ENCODE data around the gene RNF157.
"Not testable (repeated sequence)": the region's sequence is repeated elsewhere in the genome, so short reads cannot be mapped to it uniquely, and the experiment has no call there.

The RNF157 gene

GRCh38 chr17:76189247-76189646 is 51.0 kb downstream of the RNF157 start:
- DNase-seq: no peak

GRCh38 chr17:76188213-76189016 is 51.9 kb downstream of the RNF157 start:
- no peak for DNase-seq

DNA sequence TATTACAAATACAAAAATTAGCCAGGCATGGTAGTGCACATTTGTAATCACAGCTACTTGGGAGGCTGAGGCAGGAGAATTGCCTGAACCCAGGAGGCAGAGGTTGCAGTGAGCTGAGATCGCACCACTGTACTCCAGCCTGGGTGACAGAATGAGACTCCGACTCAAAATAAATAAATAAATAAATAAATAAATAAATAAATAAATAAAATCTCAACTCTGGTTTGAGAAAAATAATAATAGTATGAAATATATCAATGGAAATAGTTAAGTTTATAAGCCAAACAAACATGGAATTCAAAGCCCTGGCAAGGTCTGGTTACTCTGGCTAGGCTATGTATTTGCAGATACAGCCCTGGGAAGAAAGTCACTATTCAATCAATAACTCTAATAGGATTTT is 53.5 kb downstream of the RNF157 start:
- DNase-seq: not testable (repeated sequence)

- DNase-seq: no peak
Observed at GRCh38 chr17:76184290-76184689, 56.0 kb downstream of the RNF157 start.

DNA sequence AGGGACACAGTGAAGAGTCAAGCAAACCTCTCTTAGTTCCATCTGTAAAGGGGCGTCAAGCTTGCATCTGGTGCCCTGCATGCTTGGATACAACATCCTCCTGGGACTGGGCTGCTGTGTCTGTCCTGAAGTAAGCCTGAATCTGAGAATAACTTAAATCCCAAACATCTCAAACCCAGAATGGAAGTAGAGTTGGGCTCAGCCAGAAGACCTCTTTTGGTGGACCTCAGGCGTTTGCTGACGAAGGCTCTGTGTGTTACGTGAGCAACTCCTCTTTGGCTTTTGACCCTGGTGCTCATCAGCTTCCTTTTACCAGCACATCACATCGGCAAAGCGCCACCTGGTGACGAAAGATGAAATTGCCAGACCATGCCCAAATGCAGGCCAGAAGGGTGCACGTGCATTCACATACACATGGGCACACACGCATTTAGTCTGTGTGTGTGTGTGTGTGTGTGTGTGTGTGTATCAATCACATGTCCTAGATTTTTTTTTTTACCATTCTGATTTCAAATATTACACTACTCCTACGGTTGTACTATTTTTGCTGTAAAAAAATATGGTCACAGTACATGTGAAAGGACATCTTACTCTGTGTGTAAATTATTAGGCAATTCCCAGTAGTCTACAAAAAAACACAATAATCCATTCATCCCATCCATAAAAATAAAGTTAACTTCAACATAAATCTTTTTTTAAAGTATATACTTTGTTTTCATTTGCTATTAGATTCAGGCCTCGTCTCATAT is 58.1 kb downstream of the RNF157 start:
- DNase-seq: peak; percentile 75 to 96 (median 81)

DNA sequence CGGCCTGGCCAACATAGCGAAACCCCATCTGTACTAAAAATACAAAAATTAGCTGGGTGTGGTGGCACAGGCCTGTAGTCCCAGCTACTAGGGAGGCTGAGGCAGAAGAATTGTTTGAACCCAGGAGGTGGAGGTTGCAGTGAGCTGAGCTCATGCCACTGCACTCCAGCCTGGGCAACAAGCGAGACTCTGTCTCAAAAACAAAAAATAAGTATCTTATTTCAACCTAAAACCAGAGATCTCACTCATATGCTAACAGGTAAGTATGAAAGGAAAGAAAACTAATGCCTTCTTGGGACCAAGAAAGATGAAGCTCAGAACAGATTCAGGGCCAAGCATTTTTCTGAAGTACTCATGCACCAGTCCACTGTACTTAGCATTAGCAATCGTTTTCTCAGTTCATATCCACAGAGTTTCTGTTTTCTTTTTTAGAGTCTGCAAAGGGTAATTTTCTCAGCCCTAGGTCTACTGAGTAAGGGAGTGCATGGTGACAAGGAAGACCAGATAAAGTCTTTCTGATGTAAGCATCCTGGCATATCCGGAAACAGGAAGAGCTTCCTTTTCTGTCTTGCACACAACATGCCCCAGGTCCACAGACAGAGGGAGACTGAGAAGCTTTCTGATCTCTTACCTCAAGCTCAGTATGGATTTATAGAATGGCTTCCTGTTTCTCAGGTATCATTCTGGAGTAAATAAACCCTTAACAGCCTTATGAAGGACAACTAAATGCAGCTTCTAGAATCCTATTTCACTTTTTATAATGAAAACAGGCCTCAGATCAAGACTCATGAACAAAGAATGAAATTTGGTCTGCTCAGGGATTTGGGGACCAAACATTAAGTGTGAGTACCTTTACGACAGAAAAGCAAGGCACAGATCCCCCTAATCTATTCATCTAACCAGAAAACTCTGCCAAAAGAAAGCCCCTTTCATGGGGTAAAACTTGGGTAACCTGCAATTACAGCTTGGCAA is 60.5 kb downstream of the RNF157 start:
- DNase-seq: peak in 3 of 5 experiments; percentile 24 to 90 (median 51)

DNA sequence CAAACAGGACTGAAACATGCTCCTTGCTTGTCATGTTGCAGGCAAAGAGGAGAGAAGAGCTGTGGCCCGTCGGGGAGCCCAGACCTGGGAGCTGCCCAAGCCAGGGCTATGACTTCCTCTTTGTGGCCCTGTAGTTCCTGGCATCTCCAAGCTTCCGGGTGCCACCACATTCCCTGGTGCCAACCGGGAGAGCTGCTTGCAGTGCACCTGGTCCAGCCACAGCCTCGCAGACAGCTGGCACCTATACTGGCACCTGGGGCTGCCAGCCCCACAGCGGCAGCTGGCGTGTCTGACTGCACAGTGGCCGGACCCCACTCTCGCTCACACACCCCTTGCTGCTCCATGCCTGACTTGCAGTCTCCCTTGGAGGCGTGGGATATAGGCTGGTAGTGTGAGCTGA is 62.2 kb downstream of the RNF157 start:
- DNase-seq: no peak

DNA sequence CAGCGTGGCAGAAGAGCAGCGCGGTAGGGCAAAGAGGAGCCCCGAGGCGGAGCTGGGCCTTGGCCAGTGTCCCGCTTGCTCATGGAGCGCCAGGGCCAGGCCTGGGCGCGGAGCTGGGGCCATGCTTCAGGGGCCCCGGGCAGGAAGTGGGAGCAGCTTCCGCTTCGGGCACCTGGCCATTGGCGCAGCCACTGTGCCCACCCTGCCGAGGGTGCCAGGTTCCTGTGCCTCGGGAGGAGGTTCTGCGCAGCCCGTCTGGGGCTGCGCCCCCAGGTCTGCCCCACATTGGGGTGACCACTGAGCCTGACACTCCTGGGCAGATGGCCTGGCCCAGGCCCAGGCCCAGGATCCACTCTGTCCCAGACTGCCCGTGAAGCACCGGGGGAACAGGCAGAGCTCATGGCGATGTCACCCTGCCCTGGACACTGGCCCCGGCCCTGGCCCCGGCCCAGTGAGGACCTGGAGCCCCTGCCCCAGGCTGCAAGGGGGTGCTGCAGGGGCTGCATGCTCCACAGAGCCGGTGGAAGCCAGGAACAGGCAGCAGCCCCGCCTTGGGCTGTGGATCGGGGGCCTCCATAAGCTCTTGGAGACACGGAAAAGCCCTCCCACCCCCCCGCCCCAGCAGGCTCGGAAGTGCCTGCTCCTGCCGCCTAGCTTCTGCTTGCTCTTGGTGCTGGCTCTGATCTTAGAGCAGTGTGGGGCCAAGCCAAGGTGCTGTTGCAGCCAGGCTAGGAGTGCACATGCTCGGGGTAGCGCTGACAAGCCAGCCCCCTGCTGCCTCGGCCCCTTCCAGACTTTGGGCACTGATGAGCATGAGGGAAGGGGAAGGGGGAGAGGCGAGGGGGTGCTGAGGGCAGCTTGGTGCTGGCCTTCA is 63.4 kb downstream of the RNF157 start:
- no peak for DNase-seq

DNA sequence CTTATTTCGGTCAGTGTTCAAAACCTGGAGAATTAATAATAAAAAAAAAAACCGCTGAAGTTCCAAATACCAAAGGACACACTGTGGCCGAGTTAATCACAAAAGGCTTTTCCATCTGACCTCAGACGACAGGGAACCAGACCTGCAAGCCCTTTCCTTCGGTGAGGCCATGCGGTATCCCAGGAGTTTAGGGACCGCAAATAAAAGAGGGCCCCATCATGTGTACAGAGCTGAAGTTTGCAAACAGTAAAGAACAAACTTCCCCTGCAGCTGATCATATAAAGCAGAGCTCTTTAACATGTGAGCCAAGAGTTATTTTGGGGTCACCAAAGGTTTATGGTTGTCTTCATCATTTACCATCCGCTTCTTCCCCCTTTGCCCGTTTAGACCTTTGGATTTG is 66.3 kb downstream of the RNF157 start:
- DNase-seq: no peak

DNA sequence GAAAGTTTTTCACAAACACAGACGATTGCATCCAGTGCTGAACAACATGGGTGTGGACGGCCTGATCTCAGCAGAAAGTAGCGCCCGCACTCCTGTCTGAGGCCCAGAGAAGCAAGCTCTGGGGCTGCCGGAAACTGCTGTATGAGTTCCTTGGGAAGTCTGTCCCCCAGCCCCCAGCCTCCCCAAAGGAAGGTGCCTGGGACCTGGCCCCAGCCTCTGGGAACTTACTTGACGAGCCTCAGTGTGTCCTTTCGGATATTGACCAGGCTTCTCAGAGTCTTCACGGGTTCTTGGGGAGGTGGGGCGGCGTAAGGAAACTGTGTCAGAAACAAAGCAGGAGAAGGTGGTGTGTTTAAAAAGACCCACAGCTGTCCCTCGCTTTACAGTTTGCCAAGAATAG is 66.8 kb downstream of the RNF157 start:
- no peak for DNase-seq

DNA sequence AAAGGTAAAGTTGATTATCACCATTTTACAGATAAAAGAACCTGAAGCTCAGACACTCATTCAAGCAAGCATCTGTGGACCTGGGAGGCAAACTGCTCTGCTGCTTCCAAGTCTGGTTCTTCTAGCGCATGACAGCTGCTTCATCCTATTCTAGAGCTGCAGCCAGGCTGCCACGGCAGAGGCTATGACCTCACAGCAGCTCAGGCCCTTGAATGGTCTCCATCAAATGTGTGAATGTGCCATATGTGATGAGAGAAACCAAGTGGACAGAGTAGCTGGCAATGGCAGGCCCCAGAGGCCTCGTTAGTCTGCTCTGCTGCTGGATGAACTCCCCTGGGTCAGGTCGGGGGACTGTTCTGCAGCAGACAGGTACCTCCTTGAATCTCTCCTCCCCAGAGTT is 68.6 kb downstream of the RNF157 start:
- DNase-seq: no peak

GRCh38 chr17:76170114-76170513 is 70.2 kb downstream of the RNF157 start:
- no peak for DNase-seq

DNA sequence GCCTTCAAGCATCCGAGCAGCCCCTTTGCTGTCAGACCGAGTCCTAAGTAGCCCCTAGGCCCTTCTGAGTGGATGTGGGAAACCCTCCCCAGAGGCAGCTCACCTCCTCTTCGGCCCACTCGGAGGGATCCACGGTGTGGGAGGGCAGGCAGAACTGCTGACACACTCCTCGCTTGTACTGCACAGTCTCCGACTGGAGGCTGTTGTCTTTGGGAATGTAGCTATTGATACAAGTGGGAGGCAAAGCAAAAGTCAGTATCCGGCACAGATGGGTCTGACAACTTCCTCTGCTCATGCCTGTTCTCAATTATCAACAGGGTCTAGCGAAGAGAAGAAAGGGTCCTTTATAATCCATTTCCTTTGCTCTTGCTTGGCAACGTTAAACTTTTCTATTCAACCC is 73.4 kb downstream of the RNF157 start:
- DNase-seq: no peak

DNA sequence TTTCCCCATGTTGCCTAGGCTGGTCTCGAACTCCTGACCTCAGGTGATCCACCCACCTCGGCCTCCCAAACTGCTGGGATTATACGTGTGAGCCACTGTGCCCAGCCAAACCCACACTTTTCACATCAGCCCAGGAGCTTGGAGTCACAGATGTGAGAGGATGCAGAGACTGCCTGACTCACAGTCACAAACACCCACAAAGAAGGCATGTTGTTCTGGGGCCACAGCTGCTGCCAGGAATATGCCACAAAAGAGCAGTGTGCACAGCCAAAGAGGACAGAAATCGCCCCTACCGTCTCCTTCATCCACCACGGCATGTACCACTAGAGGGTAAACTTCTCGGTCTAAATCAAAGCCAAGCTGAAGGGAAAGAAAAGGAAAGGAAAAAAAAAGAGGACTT is 74.1 kb downstream of the RNF157 start:
- no peak for DNase-seq

- no peak for DNase-seq
Observed at GRCh38 chr17:76164331-76164730, 76.0 kb downstream of the RNF157 start.

- DNase-seq: no peak
Observed at GRCh38 chr17:76163919-76164318, 76.4 kb downstream of the RNF157 start.

DNA sequence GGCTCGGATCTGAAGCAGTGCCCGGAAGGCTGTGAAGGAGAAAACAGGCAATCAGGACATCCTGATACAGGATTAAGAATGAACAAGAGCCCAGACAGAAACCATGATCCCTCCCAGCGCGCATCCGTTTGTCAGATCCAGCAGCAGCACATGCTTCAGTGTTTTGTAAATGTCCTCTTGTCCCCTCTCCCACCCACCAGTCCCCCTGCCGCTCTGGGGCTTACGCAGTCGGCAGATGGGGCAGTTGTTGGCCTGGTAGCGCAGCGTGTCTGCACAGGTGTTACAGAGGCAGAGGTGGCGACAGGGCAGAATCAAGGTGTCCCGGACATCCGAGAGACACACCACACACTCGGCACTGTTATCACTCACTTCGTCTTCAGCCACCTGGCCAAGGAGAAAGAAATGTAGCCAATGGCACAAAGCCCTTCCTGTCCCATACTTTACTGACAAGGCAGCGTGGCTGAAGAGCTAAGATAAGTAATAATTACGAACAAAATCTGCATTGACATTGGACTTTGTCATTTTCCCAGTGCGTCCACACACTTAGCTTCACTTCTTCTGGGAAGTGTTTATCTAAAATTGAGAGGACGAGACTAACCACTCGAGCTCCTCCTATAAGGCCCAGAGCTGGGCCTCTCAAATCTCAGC is 78.5 kb downstream of the RNF157 start:
- DNase-seq: no peak

GRCh38 chr17:76160896-76161528 is 79.3 kb downstream of the RNF157 start:
- no peak for DNase-seq

DNA sequence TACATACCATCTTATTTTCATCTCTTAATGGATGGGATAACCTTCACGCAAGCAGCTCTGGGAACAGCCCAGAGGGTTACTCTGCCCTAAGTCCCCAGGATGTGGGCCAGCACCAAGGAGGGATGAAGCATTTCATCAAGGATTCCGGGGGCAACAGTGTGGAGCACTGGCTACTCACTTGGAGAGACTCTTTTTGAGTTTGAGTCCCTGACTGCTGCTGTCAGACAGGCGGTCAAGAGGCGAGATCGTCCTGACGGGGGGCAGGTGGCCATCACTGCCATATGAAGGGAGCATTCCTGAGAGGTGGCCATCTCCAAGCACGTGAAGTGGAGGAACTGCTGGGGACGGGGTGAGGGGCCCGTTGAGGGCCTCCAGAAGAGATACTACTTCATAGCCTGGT is 81.1 kb downstream of the RNF157 start:
- DNase-seq: no peak

DNA sequence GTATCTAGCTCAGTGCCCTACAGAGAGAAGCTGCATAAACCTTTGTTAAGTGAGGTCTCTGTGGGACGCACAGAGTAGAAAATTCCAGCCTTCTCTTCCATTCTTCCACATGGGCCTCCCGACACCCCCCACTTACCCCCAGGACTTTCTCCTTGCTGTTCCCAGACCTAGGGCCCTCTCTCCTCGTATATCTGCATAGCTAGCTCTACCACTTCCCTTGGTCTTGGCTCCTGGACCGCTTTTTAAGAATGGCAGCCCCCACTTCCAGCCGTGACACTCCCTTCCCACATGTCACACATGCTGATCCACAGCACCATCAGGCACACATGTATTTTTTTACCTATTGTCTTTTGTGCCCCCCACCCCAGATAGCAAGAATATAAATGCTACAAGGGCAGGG is 82.5 kb downstream of the RNF157 start:
- DNase-seq: no peak

GRCh38 chr17:76156662-76156991 is 83.7 kb downstream of the RNF157 start:
- DNase-seq: no peak
